Measurements from ENCODE around the gene ZNF746.
A peak's percentile ranks its signal among the peaks of the same experiment; 100 is the strongest.

Gene ZNF746

GRCh38 chr7:149427893-149428292, 69.7 kb downstream of the ZNF746 start:
- no peak for DNase-seq (ENCODE audit: low read depth in 2 of 2)

DNA sequence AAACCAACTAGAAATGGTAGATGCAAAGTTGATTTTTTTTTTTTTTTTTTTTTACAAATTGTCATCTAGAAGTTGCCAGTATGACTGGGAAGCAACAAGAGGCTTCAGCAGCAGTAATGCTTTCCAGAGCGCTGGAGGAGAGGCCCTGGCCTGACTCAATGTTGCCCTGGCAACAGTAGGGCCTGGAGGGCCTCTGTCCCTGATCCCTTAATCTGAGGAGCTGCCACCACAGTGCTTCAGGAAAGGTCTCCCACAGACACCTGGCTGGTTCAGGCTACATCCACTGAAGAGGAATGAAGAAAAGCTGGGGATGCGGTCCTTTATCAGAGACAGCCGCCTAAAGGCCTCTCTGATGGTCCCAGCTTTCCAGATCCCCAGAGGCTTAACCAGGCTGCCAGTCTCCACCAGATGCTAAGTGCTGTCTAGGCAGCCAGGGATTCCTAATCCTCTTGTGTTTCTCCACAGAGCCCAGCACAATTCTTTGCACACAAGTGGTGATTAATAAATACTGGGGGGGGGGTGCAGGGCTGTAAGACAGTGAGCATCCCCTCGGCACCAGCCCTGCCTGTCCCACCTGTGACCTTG, 70.4 kb downstream of the ZNF746 start:
- DNase-seq (ENCODE audit: low read depth in 2 of 2), result no peak

DNA sequence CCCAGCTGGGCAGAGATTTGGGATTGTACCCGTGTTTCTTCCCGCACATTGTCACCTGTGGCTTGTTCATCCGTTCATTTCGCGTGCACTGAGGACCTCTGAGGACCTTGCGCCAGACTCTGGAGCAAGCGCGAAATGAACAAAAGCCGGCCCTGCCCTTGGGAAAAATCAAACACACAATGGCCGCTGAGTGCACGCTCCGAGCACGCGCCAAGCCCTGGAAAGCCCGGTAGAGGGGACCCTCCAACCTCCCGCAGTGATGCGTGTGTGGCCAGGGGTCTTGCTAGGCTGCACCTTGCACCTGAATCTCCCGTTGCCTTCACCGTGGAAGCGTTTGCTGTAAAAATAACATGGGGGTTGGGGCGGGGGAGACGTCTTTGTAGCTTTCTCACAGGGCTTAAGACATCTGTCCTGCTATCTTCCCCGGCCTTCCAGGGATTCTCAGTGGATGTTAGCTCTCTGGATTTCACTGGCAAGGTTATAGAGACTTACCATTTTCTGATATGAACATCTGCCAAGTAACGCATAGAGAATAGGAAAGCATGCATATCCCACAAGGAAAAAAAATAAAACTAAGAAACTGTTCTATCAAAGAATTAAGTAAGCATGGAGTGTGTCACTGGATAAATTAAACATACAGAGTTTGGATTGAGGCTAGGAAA, 74.0 kb downstream of the ZNF746 start:
- no peak for DNase-seq (ENCODE audit: low read depth in 2 of 2)

DNA sequence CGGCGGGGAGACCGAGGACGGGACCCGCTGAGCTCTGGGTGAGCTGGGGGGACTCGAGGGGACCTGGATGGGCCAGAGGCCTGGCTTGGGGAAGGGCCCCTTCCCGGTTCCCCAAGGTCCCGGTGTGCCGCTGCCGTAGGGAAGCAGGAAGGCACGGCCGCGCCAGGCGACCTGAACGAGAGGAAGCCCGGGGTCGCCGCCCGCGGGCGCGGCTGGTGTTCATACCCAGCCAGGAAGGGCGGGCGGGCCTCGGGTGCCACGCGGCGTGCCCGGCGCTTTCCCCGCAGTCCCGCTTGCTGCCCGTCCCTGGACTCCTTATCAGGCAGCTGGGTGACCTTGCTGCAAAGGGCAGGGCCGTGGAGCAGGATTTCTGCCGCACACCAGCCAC, 74.7 kb downstream of the ZNF746 start:
- DNase-seq (ENCODE audit: low read depth in 2 of 2), result peak; percentile 15 to 41
